ENCODE measurements around the gene AATK.

Gene AATK

DNA sequence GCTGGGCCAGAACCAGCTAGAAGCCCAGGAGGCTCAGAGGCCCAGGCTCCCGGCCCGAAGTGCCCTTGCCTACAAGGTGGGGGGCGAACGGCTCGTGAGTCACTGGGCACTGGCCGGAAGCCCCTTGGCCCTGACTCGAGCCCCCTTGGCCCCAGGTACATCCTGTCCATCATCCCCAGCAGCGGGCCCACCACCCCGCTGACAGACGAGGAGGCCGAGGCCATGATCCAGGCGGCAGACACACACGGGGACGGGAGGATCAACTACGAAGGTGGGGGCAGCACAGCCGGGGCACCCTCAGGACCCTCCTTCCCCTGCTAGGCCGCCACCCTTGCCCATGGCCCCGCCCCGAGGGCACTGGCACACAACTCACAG is 15.8 kb upstream of the AATK start:
- DNase-seq: no peak

DNA sequence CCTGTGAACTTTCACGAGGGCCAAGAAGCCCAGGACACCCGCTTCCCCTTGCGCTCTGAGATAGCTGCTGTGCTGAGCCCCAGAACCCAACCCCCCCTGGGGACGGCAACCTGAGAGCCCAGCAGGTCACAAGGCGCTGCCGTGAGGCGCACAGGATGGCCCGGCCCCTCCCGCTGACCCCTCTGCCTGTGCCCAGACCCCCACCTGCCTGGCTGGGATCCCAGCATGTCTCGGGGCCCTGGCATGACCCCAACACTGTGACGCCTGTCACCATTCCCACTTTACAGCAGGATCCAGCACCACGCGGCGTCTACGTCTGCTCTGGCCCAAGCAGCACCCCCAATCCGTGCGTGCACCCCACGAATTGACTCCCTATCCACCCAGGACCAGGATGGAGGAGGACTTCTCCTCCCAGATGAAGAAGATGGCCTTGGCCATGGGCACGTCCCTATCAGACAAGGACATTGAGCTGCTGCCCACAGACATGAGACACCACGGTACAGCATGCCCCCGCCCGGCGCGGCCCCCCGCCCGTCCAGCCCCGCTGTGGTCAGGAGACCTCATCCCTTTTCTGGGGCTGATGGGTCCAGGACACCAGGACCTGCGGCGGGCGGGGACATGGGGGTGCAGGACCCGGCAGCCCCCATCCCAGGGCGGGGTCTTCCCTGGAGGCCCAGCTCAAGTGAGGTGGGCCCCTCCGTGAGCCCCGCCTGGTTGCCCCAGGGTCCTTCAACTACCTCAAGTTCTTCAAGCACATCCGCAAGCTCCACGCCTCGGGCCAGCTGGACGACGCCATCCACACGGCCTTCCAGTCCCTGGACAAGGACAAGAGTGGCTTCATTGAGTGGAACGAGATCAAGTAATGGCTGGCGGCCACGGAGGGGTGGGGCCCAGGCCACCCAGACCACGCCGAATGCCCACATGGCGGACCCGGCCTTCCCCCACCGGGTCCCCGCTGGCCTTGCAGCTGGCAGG is 15.1 kb upstream of the AATK start:
- no peak for DNase-seq

DNA sequence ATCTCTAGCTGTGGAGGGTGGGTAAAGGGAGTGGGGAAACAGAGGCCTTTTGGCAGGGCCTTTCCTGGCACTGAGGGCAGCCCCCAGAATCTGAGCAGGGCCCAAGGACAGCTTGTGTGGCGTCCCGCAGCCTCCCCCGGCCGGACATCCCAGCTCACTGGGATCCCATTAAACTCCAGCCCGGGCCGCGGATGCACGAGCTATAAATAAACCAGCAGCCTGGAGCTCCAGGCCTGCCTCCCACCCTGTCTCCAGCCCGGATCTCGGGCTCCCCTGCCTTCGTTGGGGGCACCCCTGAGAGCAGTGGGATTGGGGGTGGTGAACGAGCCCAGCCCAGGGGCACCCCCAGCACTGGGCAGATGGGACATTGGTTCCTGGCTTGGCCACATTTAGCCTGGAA is 13.8 kb upstream of the AATK start:
- DNase-seq: no peak

DNA sequence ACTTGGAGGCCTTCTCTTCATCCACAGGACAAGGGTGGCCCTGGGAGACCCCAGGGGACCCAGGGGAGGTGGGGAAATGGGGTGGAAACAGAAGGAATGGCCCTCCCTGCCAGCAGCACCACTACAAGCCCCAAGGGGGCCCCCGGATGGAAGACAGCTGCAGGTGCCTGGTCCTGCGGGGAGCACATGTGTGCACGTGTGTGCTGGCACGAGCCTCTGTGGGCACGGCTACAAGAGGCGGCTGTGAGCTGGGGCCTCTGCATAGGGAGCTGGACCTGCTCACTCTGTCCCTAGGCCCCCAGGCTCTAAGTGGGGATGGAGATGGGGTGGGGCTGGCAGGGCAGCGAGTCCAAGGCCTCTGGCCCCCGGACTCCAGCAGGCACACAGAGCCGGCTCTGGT is 13.2 kb upstream of the AATK start:
- no peak for DNase-seq

DNA sequence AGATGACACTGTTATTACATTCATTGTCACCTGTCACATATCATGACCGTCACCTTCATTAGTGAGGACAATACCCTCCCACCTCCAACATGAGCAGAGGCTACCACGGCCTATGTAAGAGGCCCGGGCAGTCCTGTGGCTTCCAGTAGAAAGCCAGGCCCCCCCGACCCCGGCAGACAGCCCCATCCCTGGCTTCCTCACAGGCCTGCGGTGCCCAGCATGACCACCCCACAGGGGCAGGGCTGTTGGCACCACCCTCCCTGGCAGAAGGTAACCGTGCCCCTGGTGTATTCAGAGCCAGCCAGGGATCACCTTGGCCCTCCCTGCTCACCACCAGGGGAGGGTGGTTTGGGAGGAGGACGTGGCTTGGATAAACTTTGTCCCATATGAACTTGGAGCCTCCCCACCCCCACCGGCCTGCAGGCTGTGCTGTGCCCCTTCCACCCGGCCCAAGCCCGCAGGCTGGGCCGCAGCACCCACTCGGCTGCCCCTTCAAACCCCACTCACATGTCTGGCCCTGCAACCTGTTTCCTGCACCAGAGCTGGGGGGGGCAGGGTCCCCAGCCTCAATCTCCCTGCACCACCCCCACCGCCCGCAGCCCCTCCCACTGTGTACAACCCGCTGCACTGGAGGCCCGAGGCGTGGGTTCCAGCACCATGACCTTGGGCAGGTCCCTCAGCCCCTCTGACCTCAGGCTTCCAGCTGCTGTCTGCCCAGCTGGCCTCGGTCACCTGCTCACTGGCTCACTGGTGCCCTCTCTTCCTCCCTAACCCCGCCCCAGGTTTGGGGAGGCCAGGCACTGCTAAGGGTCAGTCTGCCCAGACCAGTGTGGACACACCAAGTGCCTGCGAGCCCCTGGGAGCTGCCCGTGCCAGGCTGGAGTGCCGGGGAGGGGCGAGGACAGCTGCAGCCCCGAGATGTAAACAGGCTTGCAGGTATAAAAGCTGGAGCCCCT is 12.4 kb upstream of the AATK start:
- DNase-seq: no peak

DNA sequence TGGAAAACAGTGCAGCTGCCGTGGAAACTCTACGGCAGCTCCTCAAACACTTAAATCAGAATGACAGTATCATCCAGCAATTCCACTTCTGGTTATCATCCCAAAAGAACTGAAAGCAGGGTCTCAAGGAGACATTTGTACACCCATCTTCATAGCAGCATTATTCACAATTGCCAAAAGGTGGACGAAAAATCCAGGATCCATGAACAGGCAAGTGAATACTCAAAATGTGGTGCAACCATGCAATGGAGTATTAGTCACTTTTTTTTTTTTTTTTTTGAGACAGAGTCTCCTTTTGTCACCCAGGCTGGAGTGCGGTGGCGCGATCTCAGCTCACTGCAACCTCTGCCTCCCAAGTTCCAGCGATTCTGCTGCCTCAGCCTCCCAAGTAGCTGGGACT is 10.6 kb upstream of the AATK start:
- no peak for DNase-seq

DNA sequence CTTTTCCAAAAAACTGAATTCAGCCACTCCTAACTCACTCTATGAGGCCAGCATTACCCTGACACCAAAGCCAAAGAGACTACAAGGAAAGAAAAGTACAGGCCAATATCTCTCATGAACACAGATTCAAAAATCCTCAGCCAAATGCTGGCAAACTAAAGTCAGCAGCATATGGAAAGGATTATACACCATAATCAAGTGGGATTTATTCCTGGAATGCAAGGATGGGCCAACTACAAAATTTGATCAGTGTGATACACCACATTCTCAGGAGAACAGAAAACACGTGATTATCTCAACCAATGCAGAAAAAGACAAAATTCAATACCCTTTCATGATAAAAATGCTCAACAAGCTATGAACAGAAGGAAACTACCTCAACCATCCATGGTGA is 7.7 kb upstream of the AATK start:
- no peak for DNase-seq

DNA sequence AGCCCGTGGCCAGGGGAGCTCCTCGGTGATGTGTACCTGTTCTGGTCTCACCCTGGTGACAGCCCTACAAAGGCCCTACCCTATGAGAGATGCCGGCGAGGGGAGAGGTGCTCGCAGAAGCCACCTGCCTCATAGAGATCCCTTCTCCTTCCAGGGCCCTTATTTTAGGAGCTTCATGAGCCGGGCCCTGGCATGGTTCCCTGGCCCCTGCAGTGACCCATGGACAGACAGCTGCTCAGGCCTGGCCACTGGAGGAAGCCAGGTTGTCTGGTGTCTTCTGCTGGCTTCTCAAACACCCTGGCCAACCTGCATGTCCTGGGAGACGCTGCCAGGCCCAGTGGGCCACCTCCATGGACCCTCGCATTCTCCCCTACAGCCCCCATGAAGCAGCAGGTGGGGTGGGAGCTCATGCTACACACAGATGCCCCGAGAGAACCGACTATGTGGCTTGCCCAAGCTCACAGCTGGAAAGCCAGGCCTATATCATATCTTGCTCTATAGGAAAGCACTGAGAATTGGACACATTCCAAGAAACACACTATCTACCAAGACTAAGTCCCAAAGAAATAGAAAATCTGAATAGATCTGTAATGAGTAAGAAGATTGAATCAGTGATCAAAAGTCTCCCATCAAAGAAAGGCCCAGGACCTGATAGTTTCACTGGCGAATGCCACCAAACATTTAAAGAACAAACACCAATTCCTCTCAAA is 7.2 kb upstream of the AATK start:
- no peak for DNase-seq

DNA sequence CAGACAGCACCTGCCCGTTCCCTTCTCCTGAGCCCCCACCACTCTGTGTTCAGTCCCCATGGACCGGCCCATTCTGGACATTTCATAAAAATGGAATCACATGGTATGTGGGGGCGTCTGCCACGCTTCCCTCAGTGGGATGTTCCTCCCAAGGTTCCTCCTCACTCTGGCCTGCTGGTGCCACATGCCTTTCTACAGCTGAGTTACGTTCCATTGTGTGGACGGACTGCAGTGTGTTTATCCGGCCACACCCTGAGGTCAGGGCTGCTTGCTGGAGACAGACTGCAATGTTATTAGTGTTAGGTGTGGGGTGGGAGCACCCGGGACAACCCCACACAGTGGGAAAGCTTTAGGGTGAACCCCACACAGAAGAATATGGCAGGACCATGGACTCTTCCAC is 5.9 kb upstream of the AATK start:
- no peak for DNase-seq

DNA sequence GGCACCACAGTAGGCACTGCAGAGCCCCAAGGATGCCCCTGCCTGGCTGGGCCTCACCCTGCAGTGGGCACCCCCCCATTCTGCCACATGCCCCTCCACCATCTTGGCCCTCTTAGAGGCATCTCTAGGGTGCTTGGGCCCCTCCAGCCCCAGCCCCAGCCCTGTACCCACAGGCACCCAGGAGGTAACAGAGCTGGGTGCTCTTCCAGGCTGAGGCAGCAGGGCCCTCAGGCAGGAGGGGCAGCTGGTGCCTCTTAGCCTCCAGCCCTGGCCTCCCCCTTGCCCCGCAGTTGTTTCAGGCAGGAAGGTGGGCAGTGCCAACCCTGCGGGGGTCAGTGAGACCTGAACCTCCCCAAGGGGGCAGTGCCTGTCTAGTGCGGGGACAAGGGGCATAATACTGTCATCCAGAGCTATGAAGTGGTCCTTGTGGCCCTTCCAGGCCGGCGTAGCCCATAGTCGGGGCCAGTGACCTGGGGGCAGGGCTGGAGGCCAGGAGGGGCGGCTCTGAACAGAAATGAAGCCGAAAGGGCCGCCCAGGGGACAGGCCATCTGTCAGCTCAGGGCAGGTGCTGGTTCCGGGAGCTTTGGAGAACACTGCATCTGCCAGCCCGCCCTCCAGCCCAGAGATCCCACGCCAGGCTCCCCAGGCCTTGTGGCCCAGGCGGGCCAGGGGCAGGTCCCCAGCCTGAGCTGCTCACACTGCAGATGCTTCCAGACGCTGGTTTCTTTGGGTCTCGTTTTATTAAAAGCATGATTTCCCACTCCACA is 4.9 kb upstream of the AATK start:
- no peak for DNase-seq

DNA sequence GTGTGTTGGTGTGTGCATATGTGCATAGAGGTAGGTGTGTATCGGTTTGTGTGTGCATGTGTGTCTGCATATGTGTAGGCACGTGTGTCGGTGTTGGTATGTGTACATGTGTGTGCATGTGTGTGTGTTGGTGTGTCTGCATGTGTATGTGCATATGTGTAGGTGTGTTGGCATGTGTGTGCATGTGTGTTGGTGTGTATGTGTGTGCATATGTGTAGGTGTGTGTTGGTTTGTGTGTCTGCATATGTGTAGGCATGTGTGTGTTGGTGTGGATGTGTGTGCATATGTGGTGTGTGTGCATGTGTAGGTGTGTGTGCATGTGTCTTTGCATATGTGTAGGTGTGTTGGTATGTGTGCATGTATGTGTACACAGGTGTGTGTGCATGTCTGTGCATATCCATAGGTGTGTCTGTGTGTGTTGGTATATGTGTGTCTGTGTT is 3.9 kb upstream of the AATK start:
- DNase-seq: no peak

DNA sequence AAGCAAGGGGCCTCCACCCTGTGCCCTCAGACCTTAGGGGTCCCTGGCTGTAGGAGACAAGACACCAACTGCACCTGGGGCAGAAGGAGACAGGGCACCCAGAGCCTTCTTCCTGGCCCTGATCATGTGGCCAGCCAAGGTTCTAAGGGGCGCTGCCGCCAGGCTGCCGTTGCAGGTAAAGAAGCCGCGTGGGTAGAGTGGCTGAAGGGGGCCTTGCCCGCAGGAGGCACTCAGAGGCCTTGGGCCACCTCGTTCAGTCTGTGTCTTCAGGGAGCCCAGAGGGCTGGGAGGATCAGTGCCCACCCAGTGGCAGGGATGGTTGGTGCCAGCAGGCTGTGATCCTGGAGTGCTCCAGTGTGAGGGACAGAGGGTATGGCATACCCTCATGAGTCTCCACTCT is 1.6 kb upstream of the AATK start:
- no peak for DNase-seq

DNA sequence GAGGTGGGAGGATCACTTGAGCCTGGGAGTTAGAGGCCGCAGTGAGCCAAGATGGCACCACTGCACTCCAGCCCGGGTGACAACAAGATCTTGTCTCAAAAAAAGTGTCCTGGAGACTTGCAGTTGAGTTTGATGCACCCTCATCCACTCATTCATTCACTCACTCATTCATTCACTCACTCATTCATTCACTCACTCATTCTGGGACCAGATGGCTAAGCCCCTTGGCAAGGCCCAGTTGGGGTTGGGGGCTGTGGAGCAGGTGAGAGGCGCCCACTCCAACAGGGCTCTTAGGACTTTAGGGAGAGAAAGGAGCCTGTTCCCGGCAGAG is 1.1 kb upstream of the AATK start:
- DNase-seq: no peak

DNA sequence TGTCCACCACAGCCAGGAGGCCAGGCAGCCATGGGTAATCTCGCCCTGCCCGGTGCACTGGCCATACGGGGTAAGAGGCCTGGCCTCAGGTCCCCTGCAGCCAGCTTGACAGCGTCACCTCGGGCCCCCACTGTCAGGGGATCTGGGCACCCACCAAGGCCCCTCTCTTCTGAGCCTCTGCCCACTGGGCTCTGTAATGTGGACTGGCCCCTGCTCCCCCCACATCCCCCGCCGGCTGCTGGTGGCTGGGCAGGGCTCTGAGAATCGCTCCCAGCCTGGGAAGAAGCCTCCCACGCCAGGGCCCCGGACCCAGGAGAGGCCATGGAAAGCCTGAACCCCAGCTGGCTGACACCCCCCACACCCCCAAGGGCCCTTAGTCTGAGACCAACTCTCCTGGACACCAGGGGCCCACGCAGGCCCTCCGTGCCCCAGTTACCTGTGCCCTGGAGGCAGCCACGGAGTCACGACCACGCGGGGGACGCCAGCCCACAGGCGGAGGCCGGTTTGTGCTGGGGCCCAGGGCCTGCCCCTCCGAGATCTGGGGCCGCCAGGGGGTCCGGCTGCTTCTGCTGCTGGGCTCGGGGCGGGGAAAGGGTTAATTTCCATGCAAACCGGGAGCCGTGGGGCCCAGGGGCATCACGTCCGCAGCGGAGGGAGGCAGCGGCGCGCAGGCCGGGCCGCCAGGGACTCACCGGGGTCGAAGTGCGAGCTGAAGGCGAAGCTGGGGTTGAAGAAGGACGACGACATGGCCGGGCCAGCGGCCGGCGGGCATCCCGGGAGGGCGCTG is 582 bp downstream of the AATK start, which contains the start of gene PVALEF:
Gene PVALEF, plus strand, starts transcription at position 262 of the 787 bp plus-strand sequence. CDS start 15,720 bp downstream, outside the sequence.
- DNase-seq: no peak

DNA sequence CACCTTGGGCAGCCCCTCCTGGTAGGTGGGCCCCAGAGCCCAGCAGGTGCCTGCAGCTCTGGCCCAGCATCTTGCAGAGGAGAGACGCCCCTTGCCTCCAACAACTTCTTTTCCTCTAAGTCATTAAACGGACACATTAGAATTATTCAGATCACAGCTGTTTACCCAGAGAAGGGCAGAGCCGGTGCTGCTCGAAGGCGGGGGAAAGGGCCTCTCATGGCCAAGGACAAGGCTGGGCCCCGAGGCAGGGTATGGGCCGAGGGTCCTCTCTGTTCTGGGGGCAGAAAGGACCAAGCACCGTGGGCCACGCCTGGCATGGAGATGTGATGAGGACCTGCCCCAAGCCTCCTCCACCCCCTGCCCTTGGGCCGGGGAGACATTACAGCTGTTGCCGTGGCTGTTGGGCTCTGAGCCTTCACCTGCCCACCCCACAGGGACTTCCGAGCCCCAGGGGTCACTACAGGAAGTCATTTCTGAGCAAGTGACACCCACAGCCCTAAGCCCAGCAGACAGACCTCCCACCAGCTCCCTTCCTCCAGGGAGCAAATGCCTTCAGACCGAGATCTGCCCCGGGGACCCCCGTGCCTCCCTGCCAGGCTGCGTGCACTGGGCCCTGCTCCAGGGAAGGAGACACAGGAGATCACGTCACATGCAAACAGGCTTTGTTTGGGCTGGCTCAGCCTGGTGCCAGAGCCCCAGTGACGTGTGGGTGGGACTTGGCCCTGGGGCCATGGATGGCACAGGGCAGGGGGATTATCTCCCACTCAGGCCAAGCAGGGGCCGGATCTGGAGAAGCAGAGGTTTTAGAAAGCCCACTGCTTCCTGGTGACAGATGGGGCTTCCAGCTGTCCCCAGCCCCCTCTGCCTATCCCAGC is 1.4 kb downstream of the AATK start:
- no peak for DNase-seq

DNA sequence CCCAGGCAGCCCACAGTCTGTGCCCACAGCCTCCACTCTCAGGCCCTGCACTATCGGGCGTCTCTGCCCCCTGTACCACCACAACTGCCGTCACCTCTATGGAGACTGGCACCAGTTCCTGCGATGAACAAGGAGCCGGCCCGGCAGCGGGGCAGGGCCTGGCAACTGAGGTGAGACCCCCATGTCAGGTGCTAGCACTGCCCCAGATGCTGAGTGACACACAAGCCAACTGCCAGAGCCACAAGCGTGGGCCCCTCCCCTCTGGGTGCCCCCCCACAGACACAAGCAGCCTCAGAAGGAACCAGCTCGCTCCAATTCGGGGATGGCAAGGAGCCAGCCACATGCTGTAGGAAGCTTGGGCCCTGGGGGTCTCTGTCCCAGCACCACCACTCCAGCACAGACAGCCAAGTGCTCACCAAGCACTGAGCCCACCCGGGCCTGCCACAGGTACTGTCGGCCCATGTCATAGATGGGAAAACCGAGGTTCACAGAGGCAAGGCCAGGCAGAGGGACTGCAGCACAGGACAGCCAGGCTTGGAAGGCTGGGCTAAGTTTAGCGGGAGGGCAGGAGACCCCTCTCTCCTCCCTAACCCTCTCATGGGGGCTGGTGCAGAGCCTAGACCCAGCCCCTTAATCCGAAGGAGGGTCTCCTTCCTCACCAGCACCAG is 2.2 kb downstream of the AATK start:
- DNase-seq: no peak

DNA sequence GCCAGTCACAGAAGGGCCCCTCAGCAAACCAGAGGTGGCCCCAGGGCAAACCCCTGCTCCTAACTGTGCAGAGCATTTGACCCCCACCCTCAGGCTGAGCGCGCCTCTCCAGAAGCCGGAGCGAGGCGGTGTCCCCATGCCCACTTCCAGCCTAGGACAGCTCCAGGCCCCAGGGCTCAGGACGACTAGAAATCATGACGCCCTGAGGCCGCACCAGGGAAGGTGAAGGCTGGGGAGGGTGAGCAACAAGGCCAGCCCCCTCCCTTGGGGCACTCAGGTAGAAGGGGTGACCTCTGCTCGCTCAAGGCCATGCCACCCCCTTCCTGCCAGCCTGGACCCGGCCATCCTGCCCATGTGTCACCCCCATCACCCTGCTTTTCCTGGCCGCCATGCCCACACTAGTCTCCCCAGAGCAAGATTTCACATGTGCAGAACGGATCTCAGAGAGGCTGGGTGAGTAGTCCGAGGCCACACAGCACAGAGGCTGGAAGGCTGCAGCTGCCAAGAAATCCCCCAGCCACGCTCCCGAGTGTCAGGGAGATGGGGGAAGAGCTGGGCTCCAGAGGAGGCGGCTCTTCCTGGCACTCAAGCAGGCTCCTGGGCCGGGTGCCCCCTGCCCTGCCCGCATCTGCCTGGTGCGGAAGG is 2.8 kb downstream of the AATK start:
- no peak for DNase-seq

DNA sequence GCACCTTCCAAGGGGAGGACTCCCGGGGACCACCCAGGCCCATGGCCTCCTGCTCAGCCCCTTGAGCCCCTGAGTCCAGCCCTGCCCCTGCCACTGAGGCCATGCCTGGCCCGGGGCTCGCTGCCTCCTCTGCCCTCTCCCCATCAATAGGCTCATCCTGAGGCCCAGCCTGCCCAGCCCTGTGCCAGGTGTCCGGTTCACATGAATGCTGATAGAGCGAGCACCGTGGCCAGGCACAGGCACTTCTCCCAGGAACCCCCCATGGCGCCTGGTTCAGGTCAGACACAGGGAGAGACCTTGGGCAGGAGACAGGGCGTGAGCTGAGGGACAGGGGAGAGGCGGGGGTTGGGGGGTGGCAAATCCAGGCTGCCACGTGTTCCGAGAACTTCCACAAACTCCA is 3.5 kb downstream of the AATK start:
- DNase-seq: no peak

DNA sequence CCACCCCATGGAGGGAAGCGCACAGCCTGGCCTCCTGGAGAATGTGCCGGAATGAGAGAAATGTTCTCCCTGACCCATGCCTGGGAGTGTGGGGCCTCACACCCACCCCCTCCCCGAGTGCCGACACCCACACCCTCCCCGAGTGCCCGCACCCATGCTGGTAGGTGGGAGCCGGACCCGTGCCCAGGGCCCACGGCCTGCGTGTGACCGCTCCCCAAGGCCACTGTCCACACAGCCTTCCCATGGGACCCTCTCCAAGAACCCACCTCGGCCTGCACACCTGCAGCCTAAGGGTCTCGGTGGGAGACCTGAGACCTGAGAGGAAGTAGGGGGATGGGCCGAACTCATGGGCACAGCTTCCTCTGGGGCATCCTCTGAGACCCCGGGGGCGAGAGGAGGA is 4.0 kb downstream of the AATK start:
- no peak for DNase-seq
